GM21786 (cell line): Measurements from ENCODE around the gene TBRG1.
A peak's percentile ranks its signal among the peaks of the same experiment; 100 is the strongest.
"Not testable (repeated sequence)": the region's sequence is repeated elsewhere in the genome, so short reads cannot be mapped to it uniquely, and the experiment has no call there.

Source experiments
- ATAC-seq: cut with Tn5 transposase; IDR thresholded peaks from one replicate; pipeline ENCODE4 v1.9.1; 2021; ENCODE audit not compliant: unreplicated experiment

The TBRG1 gene, protein sequence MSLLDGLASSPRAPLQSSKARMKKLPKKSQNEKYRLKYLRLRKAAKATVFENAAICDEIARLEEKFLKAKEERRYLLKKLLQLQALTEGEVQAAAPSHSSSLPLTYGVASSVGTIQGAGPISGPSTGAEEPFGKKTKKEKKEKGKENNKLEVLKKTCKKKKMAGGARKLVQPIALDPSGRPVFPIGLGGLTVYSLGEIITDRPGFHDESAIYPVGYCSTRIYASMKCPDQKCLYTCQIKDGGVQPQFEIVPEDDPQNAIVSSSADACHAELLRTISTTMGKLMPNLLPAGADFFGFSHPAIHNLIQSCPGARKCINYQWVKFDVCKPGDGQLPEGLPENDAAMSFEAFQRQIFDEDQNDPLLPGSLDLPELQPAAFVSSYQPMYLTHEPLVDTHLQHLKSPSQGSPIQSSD

GRCh38 chr11:124622531-124623451 is at the start of gene TBRG1:
TBRG1 (plus strand) TSS chr11:124622864; CDS start chr11:124623084, 220 bp downstream.
- ATAC-seq: peak; percentile 99

DNA sequence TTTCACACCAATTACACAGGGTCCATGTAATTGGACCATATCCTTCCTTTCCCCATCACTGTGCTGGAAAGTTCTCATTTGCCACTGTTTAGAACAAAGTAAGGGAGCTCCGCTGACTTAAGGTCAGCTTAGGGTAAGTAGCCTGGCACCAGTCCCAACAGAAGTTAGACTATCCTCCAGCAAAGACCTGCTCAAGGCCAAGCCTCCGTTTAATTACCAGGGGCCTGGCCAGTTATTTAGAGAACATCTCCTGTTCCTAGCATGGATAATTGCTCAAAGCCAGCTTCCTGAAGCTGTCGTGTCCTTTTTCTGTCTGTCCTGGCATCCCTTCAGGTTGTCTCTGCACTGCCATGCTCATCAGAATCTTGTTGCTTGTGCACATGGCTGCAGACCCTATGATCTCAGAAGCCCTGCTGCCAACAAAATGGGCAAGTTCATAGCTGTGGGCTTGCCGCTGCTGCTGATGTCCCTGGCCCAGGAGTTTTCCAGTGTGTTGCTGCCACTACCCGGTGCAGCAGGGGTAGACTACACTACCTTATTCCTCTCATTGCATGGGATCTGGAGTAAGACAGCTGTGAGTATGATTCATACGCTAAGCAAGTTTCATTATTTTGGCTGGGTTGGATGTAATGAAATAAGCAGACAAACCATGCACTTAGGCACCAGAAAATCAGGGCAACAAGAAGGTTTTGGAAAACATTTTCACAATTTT is 44.8 kb upstream of the TBRG1 start:
- no peak for ATAC-seq

- ATAC-seq: no peak
Measured at GRCh38 chr11:124578761-124579160, 43.9 kb upstream of the TBRG1 start.

DNA sequence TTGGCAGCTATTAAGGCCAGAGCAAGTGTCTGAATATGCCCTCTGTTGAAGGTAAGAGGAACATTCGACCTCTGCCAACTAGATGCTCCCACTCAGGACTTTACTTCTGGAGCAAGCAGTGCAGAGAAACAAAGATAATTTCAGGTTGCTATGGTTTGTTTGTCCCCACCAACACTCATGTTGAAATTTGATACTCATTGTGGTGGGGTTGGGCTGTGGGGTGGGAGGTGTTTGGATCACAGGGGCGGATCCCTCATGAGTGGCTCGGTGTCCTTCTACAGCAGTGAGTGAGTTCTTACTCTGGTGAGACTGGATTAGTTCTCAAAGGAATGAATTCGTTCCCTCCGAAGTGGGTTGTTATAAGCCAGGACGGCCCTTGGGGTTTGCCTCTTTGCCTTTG is 40.8 kb upstream of the TBRG1 start:
- no peak for ATAC-seq

DNA sequence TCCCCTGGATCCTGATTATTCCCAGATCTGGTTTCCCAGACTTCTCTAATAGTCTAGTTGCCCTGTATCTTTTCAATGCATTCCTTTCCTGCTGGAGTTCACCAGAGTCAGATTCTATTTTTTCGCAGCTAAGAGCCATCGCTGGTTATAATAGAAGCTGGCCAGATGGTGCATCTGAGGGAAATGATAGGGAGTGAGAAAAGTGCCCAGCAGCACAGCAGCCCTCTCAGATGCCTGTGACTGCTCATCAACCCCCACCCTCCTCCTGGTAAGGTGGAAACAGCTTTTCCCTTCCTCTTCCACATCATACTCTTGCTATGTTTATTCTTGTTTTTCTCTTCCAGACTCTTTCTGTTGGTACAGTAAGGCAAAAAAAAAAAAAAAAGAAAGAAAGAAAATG is 40.1 kb upstream of the TBRG1 start:
- ATAC-seq: no peak

- ATAC-seq: no peak
Measured at GRCh38 chr11:124583781-124584180, 38.9 kb upstream of the TBRG1 start.

GRCh38 chr11:124584681-124585372 is 37.8 kb upstream of the TBRG1 start:
- ATAC-seq: no peak

GRCh38 chr11:124586238-124586860 is 36.3 kb upstream of the TBRG1 start:
- peak; percentile 71 for ATAC-seq

- ATAC-seq: no peak
Measured at GRCh38 chr11:124591430-124591829, 31.2 kb upstream of the TBRG1 start.

- ATAC-seq: no peak
Measured at GRCh38 chr11:124592627-124593026, 30.0 kb upstream of the TBRG1 start.

DNA sequence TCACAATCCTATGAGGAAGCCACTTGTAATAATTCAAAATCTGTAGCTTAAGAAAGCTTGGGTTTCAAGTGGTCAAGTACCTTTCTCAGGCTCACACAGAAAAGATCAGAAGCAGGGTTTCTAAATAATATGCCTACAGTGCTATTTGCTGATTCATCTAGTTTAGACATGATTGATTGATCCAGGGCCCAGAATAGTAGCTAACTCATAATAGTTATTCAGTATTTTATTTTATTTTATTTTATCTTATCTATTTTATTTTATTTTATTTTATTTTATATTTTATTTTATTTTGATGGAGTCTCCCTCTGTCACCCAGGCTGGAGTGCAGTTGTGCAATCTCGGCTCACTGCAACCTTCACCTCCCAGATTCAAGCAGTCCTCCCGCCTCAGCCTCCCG is 27.4 kb upstream of the TBRG1 start:
- ATAC-seq: no peak

DNA sequence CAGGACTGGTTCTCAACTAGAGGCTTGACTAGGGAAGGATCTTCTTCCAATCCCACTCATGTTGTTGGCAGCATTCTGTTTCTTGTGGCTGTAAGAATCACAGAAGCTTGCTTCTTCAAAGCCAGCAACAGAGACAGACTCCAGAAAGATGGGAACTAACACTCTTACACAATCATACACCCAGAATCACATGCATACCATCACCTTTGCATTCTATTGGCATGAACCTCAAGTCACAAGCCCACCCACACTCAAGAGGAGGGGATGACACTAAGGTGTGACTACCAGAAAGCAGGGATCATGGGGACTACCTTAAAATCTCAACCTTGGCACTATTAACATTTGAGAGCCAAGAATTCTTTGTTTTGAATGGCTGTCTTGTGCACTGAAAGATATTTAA is 25.0 kb upstream of the TBRG1 start:
- no peak for ATAC-seq

- no peak for ATAC-seq
Measured at GRCh38 chr11:124600621-124601320, 21.9 kb upstream of the TBRG1 start.

GRCh38 chr11:124602193-124602592 is 20.5 kb upstream of the TBRG1 start:
- no peak for ATAC-seq

GRCh38 chr11:124602723-124603122 is 19.9 kb upstream of the TBRG1 start:
- not testable (repeated sequence) for ATAC-seq

GRCh38 chr11:124605719-124606118 is 16.9 kb upstream of the TBRG1 start:
- no peak for ATAC-seq

DNA sequence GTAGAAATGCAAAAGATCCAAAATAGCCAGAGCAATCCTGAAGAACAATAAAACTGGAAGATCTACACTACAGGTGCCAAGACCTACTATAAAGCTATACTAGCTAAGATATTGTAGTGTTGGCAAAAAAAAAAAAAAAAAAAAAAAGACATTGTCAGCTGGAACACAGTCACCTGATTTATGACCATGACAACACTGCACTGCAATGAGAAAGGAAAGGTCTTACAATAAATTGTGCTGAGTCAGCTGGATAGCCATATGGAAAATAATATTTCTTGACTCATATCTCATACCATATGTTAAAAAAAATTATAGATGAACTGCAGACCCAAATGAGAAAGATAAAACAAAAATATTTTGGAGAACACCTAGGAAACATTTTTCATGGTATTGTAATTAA is 14.5 kb upstream of the TBRG1 start:
- ATAC-seq: no peak

GRCh38 chr11:124610295-124610694 is 12.4 kb upstream of the TBRG1 start:
- no peak for ATAC-seq

GRCh38 chr11:124611064-124611463 is 11.6 kb upstream of the TBRG1 start, which contains the start of gene PANX3:
PANX3 (plus strand) TSS chr11:124611428; CDS start chr11:124611557, 129 bp downstream.
- ATAC-seq: no peak
